Measurements from ENCODE around the gene FOXP1.
A peak's percentile ranks its signal among the peaks of the same experiment; 100 is the strongest.
"Not testable (repeated sequence)": the region's sequence is repeated elsewhere in the genome, so short reads cannot be mapped to it uniquely, and the experiment has no call there.

The FOXP1 gene

GRCh38 chr3:70975981-70976380 is 607.5 kb downstream of the FOXP1 start:
- WGBS, 2 experiments = 91 to 97% methylated on average over 4 to 5 of the region's 5 CpGs
- H3K9me3 ChIP-seq (ENCODE audit: control insufficient read depth, low read length); H3K4me3 ChIP-seq (ENCODE audit: insufficient read depth, low read depth, low read length); H3K27ac ChIP-seq (ENCODE audit: insufficient read depth, low read depth, low read length, poor library complexity, severe bottlenecking); H3K4me1 ChIP-seq (ENCODE audit: control insufficient read depth, insufficient read depth, low read length); H3K27me3 ChIP-seq (ENCODE audit: control insufficient read depth, insufficient read depth, low read length, poor library complexity, severe bottlenecking): not testable (repeated sequence)
- H3K36me3 ChIP-seq (ENCODE audit: control insufficient read depth, insufficient read depth, low read length) = peaks cover 15% of the 10 kb centered on the region

GRCh38 chr3:70974747-70975146 is 608.8 kb downstream of the FOXP1 start:
- Histone ChIP-seq H3K36me3 (ENCODE audit: control insufficient read depth, insufficient read depth, low read length) (peaks cover 15% of the 10 kb centered on the region), H3K9me3 (ENCODE audit: control insufficient read depth, low read length) (no peaks in the 10 kb centered on the region), H3K27me3 (ENCODE audit: control insufficient read depth, insufficient read depth, low read length, poor library complexity, severe bottlenecking) (no peaks in the 10 kb centered on the region), H3K4me3 (ENCODE audit: insufficient read depth, low read depth, low read length) (no peak overlapping the region), H3K27ac (ENCODE audit: insufficient read depth, low read depth, low read length, poor library complexity, severe bottlenecking) (no peak overlapping the region), H3K4me1 (ENCODE audit: control insufficient read depth, insufficient read depth, low read length) (peaks cover 13% of the 10 kb centered on the region)
- WGBS, 2 experiments = 99% methylated on average over 4 of the region's 5 CpGs

GRCh38 chr3:70973558-70973957 is 610.0 kb downstream of the FOXP1 start:
- H3K4me1 ChIP-seq (ENCODE audit: control insufficient read depth, insufficient read depth, low read length) = peaks cover 16% of the 10 kb centered on the region
- 96 to 97% methylated on average over 5 of the region's 6 CpGs for WGBS, 2 experiments
- H3K4me3 ChIP-seq (ENCODE audit: insufficient read depth, low read depth, low read length) = no peak overlapping the region
- H3K27ac ChIP-seq (ENCODE audit: insufficient read depth, low read depth, low read length, poor library complexity, severe bottlenecking) = no peak overlapping the region
- peaks cover 15% of the 10 kb centered on the region for H3K36me3 ChIP-seq (ENCODE audit: control insufficient read depth, insufficient read depth, low read length)
- no peaks in the 10 kb centered on the region for H3K9me3 ChIP-seq (ENCODE audit: control insufficient read depth, low read length)
- H3K27me3 ChIP-seq (ENCODE audit: control insufficient read depth, insufficient read depth, low read length, poor library complexity, severe bottlenecking) = no peaks in the 10 kb centered on the region

GRCh38 chr3:70972855-70973254 is 610.7 kb downstream of the FOXP1 start:
- H3K4me1 ChIP-seq (ENCODE audit: control insufficient read depth, insufficient read depth, low read length) = peaks cover 16% of the 10 kb centered on the region
- no peaks in the 10 kb centered on the region for H3K9me3 ChIP-seq (ENCODE audit: control insufficient read depth, low read length)
- peaks cover 15% of the 10 kb centered on the region for H3K36me3 ChIP-seq (ENCODE audit: control insufficient read depth, insufficient read depth, low read length)
- WGBS, 2 experiments = 95 to 97% methylated on average over 11 of the region's 11 CpGs
- H3K27ac ChIP-seq (ENCODE audit: insufficient read depth, low read depth, low read length, poor library complexity, severe bottlenecking) = no peak overlapping the region
- H3K27me3 ChIP-seq (ENCODE audit: control insufficient read depth, insufficient read depth, low read length, poor library complexity, severe bottlenecking) = no peaks in the 10 kb centered on the region
- no peak overlapping the region for H3K4me3 ChIP-seq (ENCODE audit: insufficient read depth, low read depth, low read length)

GRCh38 chr3:70970952-70971351 is 612.6 kb downstream of the FOXP1 start:
- Histone ChIP-seq H3K9me3 (ENCODE audit: control insufficient read depth, low read length) (no peaks in the 10 kb centered on the region), H3K4me3 (ENCODE audit: insufficient read depth, low read depth, low read length) (no peak overlapping the region), H3K27me3 (ENCODE audit: control insufficient read depth, insufficient read depth, low read length, poor library complexity, severe bottlenecking) (no peaks in the 10 kb centered on the region), H3K27ac (ENCODE audit: insufficient read depth, low read depth, low read length, poor library complexity, severe bottlenecking) (no peak overlapping the region), H3K36me3 (ENCODE audit: control insufficient read depth, insufficient read depth, low read length) (peaks cover 1% of the 10 kb centered on the region), H3K4me1 (ENCODE audit: control insufficient read depth, insufficient read depth, low read length) (peaks cover 16% of the 10 kb centered on the region)
- 49 to 53% methylated on average over 6 of the region's 6 CpGs for WGBS, 2 experiments

- 75 to 83% methylated on average over 4 of the region's 4 CpGs for WGBS, 2 experiments
- no peak overlapping the region for H3K27ac ChIP-seq (ENCODE audit: insufficient read depth, low read depth, low read length, poor library complexity, severe bottlenecking)
- no peak overlapping the region for H3K4me3 ChIP-seq (ENCODE audit: insufficient read depth, low read depth, low read length)
- no peaks in the 10 kb centered on the region for H3K36me3 ChIP-seq (ENCODE audit: control insufficient read depth, insufficient read depth, low read length)
- H3K4me1 ChIP-seq (ENCODE audit: control insufficient read depth, insufficient read depth, low read length) = peaks cover 16% of the 10 kb centered on the region
- no peaks in the 10 kb centered on the region for H3K9me3 ChIP-seq (ENCODE audit: control insufficient read depth, low read length)
- no peaks in the 10 kb centered on the region for H3K27me3 ChIP-seq (ENCODE audit: control insufficient read depth, insufficient read depth, low read length, poor library complexity, severe bottlenecking)
These were observed 613.4 kb downstream of the FOXP1 start for GRCh38 chr3:70970171-70970570.

- Histone ChIP-seq H3K9me3 (ENCODE audit: control insufficient read depth, low read length) (no peaks in the 10 kb centered on the region), H3K4me1 (ENCODE audit: control insufficient read depth, insufficient read depth, low read length) (peaks cover 16% of the 10 kb centered on the region), H3K36me3 (ENCODE audit: control insufficient read depth, insufficient read depth, low read length) (no peaks in the 10 kb centered on the region), H3K4me3 (ENCODE audit: insufficient read depth, low read depth, low read length) (no peak overlapping the region), H3K27me3 (ENCODE audit: control insufficient read depth, insufficient read depth, low read length, poor library complexity, severe bottlenecking) (no peaks in the 10 kb centered on the region), H3K27ac (ENCODE audit: insufficient read depth, low read depth, low read length, poor library complexity, severe bottlenecking) (peak overlapping the region; percentile 38)
- WGBS, 2 experiments = 55 to 58% methylated on average over 12 of the region's 13 CpGs
These were observed 619.9 kb downstream of the FOXP1 start for GRCh38 chr3:70963431-70964275.

GRCh38 chr3:70959506-70960291 is 623.8 kb downstream of the FOXP1 start:
- H3K27me3 ChIP-seq (ENCODE audit: control insufficient read depth, insufficient read depth, low read length, poor library complexity, severe bottlenecking) = no peaks in the 10 kb centered on the region
- H3K4me1 ChIP-seq (ENCODE audit: control insufficient read depth, insufficient read depth, low read length) = peaks cover 16% of the 10 kb centered on the region
- 92 to 95% methylated on average over 14 of the region's 14 CpGs for WGBS, 2 experiments
- H3K4me3 ChIP-seq (ENCODE audit: insufficient read depth, low read depth, low read length) = no peak overlapping the region
- no peaks in the 10 kb centered on the region for H3K9me3 ChIP-seq (ENCODE audit: control insufficient read depth, low read length)
- no peak overlapping the region for H3K27ac ChIP-seq (ENCODE audit: insufficient read depth, low read depth, low read length, poor library complexity, severe bottlenecking)
- no peaks in the 10 kb centered on the region for H3K36me3 ChIP-seq (ENCODE audit: control insufficient read depth, insufficient read depth, low read length)

GRCh38 chr3:70952033-70952747 is 631.3 kb downstream of the FOXP1 start:
- Histone ChIP-seq H3K36me3 (ENCODE audit: control insufficient read depth, insufficient read depth, low read length) (no peaks in the 10 kb centered on the region), H3K27ac (ENCODE audit: insufficient read depth, low read depth, low read length, poor library complexity, severe bottlenecking) (no peak overlapping the region), H3K27me3 (ENCODE audit: control insufficient read depth, insufficient read depth, low read length, poor library complexity, severe bottlenecking) (no peaks in the 10 kb centered on the region), H3K9me3 (ENCODE audit: control insufficient read depth, low read length) (no peaks in the 10 kb centered on the region), H3K4me3 (ENCODE audit: insufficient read depth, low read depth, low read length) (no peak overlapping the region), H3K4me1 (ENCODE audit: control insufficient read depth, insufficient read depth, low read length) (peaks cover 8% of the 10 kb centered on the region)
- 90 to 93% methylated on average over 10 to 11 of the region's 12 CpGs for WGBS, 2 experiments

GRCh38 chr3:70951316-70951715 is 632.2 kb downstream of the FOXP1 start:
- H3K4me3 ChIP-seq (ENCODE audit: insufficient read depth, low read depth, low read length) = no peak overlapping the region
- H3K9me3 ChIP-seq (ENCODE audit: control insufficient read depth, low read length) = no peaks in the 10 kb centered on the region
- H3K4me1 ChIP-seq (ENCODE audit: control insufficient read depth, insufficient read depth, low read length) = peaks cover 8% of the 10 kb centered on the region
- WGBS, 2 experiments = 92 to 96% methylated on average over 5 of the region's 5 CpGs
- H3K27me3 ChIP-seq (ENCODE audit: control insufficient read depth, insufficient read depth, low read length, poor library complexity, severe bottlenecking) = no peaks in the 10 kb centered on the region
- no peaks in the 10 kb centered on the region for H3K36me3 ChIP-seq (ENCODE audit: control insufficient read depth, insufficient read depth, low read length)
- H3K27ac ChIP-seq (ENCODE audit: insufficient read depth, low read depth, low read length, poor library complexity, severe bottlenecking) = no peak overlapping the region

All from ectodermal cell (in vitro differentiated cells).